Prostate gland (tissue), 2 donors: Measurements from ENCODE around the gene PTRHD1. TPM values are rescaled to one million over a fixed set of nuclear protein-coding genes. Genes with fewer than 3 reads are reported as not detected.

ENCODE experiments used
- DNase-seq: peaks from one replicate; pipeline ENCODE4 v3.0.0-alpha.2; 2019; ENCODE audit warnings: low spot score
- H3K27ac ChIP-seq, 2 donors: fragments of 200-600 bp; sonication (generic); 2 replicates each; pipeline ENCODE4 v1.5.1; 2017 to 2019
- H3K27me3 ChIP-seq: fragments of 200-600 bp; sonication (generic); replicated peaks from 2 replicates; pipeline ENCODE4 v1.5.1; 2019; ENCODE audit not compliant: insufficient read depth
- H3K36me3 ChIP-seq, 2 donors: fragments of 200-600 bp; sonication (generic); 1 replicate in 1 of 2; 2 replicates in 1 of 2; pipeline versions ENCODE4 v1.5.1 to v1.8.1; 2017 to 2019
- H3K4me1 ChIP-seq: fragments of 200-600 bp; sonication (generic); replicated peaks from 2 replicates; pipeline ENCODE4 v1.5.1; 2019
- H3K4me3 ChIP-seq, 2 donors: fragments of 200-600 bp; sonication (generic); 2 replicates each; pipeline ENCODE4 v1.5.1; 2017 to 2019
- H3K9me3 ChIP-seq: fragments of 200-600 bp; sonication (generic); 2 replicates; pipeline ENCODE4 v1.5.1; 2017
- POLR2A ChIP-seq: fragments of 450-650 bp; IDR thresholded peaks from one replicate; pipeline ENCODE4 v1.6.1; 2016; ENCODE audit warnings: antibody characterized with exemption, mild to moderate bottlenecking
- POLR2AphosphoS5 ChIP-seq: sonication (generic); formaldehyde crosslinking; IDR thresholded peaks from one replicate; pipeline ENCODE4 v1.6.1; 2017; ENCODE audit warnings: antibody characterized with exemption
- WGBS: methylation state at CpG from one replicate; pipeline ENCODE4 v1.1.5; 2018; 5-methylcytosine and 5-hydroxymethylcytosine counted together
- intact Hi-C: fragments of 100-400 bp; cut with DNase I; formaldehyde crosslinking; loops from one replicate; pipeline ENCODE4 v1.14.2; 2022
- total RNA-seq, 2 donors: library from RNA; depleted of rRNA; stranded (reverse); fragments of >200 nt; gene quantifications; one replicate each; pipeline ENCODE4 v1.1.0, GENCODE V29; 2016
- TF ChIP-seq, protein P1 (sequence below), 4 experiments: fragments of 200-600 bp in 2 of 4; fragments of 450-650 bp in 2 of 4; sonication (generic) in 2 of 4; IDR thresholded peaks; 1 replicate in 3 of 4; 2 replicates in 1 of 4; pipeline ENCODE4 v1.5.1; 2016 to 2019; ENCODE audit warnings: antibody characterized with exemption in 4 of 4, mild to moderate bottlenecking in 2 of 4, moderate library complexity in 2 of 4

Gene PTRHD1
- total RNA-seq, 2 donors from 2014 or later = 33.9 to 38.6 TPM

GRCh38 chr2:24820598-24821432 lies 27.6 kb upstream of the PTRHD1 start:
- Histone ChIP-seq H3K27me3 (no peaks in the 10 kb centered on the region), H3K36me3 (no peaks in the 10 kb centered on the region), H3K9me3 (no peaks in the 10 kb centered on the region), H3K4me3 (no peak overlapping the region), H3K4me1 (no peaks in the 10 kb centered on the region), H3K27ac (no peak overlapping the region)
- no peak for DNase-seq
- WGBS = 85% methylated on average over 14 of the region's 17 CpGs
- intact Hi-C loops = no loop called here
- TF ChIP-seq POLR2AphosphoS5 (no peak), POLR2A (no peak)
- TF ChIP-seq, protein P1, sequence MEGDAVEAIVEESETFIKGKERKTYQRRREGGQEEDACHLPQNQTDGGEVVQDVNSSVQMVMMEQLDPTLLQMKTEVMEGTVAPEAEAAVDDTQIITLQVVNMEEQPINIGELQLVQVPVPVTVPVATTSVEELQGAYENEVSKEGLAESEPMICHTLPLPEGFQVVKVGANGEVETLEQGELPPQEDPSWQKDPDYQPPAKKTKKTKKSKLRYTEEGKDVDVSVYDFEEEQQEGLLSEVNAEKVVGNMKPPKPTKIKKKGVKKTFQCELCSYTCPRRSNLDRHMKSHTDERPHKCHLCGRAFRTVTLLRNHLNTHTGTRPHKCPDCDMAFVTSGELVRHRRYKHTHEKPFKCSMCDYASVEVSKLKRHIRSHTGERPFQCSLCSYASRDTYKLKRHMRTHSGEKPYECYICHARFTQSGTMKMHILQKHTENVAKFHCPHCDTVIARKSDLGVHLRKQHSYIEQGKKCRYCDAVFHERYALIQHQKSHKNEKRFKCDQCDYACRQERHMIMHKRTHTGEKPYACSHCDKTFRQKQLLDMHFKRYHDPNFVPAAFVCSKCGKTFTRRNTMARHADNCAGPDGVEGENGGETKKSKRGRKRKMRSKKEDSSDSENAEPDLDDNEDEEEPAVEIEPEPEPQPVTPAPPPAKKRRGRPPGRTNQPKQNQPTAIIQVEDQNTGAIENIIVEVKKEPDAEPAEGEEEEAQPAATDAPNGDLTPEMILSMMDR (IDR thresholded peaks at IDR 0.05) = no peak

DNA sequence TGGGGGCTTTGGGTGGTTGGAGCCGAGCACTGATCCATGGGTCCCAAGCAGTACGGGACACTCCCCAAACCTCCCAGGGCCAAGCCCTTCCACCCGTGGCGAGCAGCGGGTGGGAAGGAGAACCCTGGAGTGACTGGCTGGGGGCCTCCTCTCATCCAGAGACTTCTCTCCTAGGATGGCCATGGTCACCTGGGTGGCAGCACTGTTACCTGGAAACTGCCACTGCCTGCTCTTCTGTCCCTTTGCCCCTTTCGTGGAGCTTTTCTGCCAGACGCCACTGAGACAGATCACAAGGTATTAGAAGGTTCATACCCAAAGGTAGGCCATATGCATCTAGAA lies 27.0 kb upstream of the PTRHD1 start:
- TF ChIP-seq POLR2AphosphoS5 = no peak
- no peak overlapping the region for H3K27ac ChIP-seq
- H3K4me3 ChIP-seq = no peak overlapping the region
- H3K9me3 ChIP-seq = no peaks in the 10 kb centered on the region
- DNase-seq = no peak
- H3K4me1 ChIP-seq = no peaks in the 10 kb centered on the region
- intact Hi-C loops = no loop called here
- no peaks in the 10 kb centered on the region for H3K27me3 ChIP-seq
- no peaks in the 10 kb centered on the region for H3K36me3 ChIP-seq
- WGBS = 98% methylated on average over 4 of the region's 7 CpGs

- DNase-seq = peak; percentile 1
- intact Hi-C loops = no loop called here
- TF ChIP-seq POLR2A = no peak
- TF ChIP-seq POLR2AphosphoS5 = no peak
- TF ChIP-seq, protein P1 (IDR thresholded peaks at IDR 0.05) = no peak
- Histone ChIP-seq H3K4me1 (no peaks in the 10 kb centered on the region), H3K27ac (no peak overlapping the region), H3K9me3 (no peaks in the 10 kb centered on the region), H3K36me3 (no peaks in the 10 kb centered on the region), H3K27me3 (no peaks in the 10 kb centered on the region), H3K4me3 (no peak overlapping the region)
- 87% methylated on average over 21 of the region's 21 CpGs for WGBS
Measured at GRCh38 chr2:24819442-24820174, 26.4 kb upstream of the PTRHD1 start.

- H3K4me3 ChIP-seq = no peak overlapping the region
- no peaks in the 10 kb centered on the region for H3K36me3 ChIP-seq
- H3K4me1 ChIP-seq = no peaks in the 10 kb centered on the region
- H3K9me3 ChIP-seq = no peaks in the 10 kb centered on the region
- H3K27me3 ChIP-seq = no peaks in the 10 kb centered on the region
- H3K27ac ChIP-seq = no peak overlapping the region
- TF ChIP-seq, protein P1 (IDR thresholded peaks at IDR 0.05) = no peak
- no peak for TF ChIP-seq POLR2A
- no peak for TF ChIP-seq POLR2AphosphoS5
- intact Hi-C loops = no loop called here
- 66% methylated on average over 9 of the region's 9 CpGs for WGBS
- peak; percentile 1 for DNase-seq
Measured at GRCh38 chr2:24818721-24819167, 25.6 kb upstream of the PTRHD1 start.

- H3K9me3 ChIP-seq = no peaks in the 10 kb centered on the region
- no peak for DNase-seq
- TF ChIP-seq, protein P1 (IDR thresholded peaks at IDR 0.05) = no peak
- no peak for TF ChIP-seq POLR2AphosphoS5
- TF ChIP-seq POLR2A = no peak
- H3K27me3 ChIP-seq = no peaks in the 10 kb centered on the region
- H3K4me3 ChIP-seq = no peak overlapping the region
- no peaks in the 10 kb centered on the region for H3K36me3 ChIP-seq
- H3K27ac ChIP-seq = no peak overlapping the region
- intact Hi-C loops = no loop called here
- WGBS = 84% methylated on average over 4 of the region's 4 CpGs
- H3K4me1 ChIP-seq = no peaks in the 10 kb centered on the region
Measured at GRCh38 chr2:24816884-24817283, 23.7 kb upstream of the PTRHD1 start.
